Activated B cell treated with CpG ODN at 0.5 μM for 24 hours (primary cell): ENCODE data around the gene ELP4. TPM values are rescaled to one million over a fixed set of nuclear protein-coding genes. Genes with fewer than 3 reads are reported as not detected.

ENCODE experiments used
- ATAC-seq: fragments of 200-7000 bp; cut with Tn5 transposase; one replicate; pipeline ENCODE4 v1.10.0; 2021; ENCODE audit warnings: low read depth, mild to moderate bottlenecking, moderate library complexity
- CTCF ChIA-PET: fragments of 350-600 bp; sonication (Branson Sonifier 250); formaldehyde crosslinking; loops from one replicate; lab custom pipeline; 2021; ENCODE audit warnings: antibody characterized with exemption; lab: Charles Lee
- POLR2A ChIA-PET: fragments of 350-600 bp; sonication (Branson Sonifier 250); formaldehyde crosslinking; loops from one replicate; lab custom pipeline; 2021; ENCODE audit warnings: antibody characterized with exemption; lab: Charles Lee
- DNase-seq: peaks from one replicate; pipeline ENCODE4 v3.0.0; 2022
- H3K27ac Mint-ChIP-seq: one replicate; pipeline ENCODE4 v1.8.0; 2020; ENCODE audit warnings: mixed read lengths
- H3K27me3 Mint-ChIP-seq: one replicate; pipeline ENCODE4 v1.8.0; 2021; ENCODE audit warnings: mixed read lengths
- H3K36me3 Mint-ChIP-seq: one replicate; pipeline ENCODE4 v1.8.0; 2021; ENCODE audit warnings: low read depth, mixed read lengths
- H3K4me1 Mint-ChIP-seq: one replicate; pipeline ENCODE4 v1.8.0; 2021; ENCODE audit warnings: mixed read lengths
- H3K4me3 Mint-ChIP-seq: one replicate; pipeline ENCODE4 v1.8.0; 2020; ENCODE audit warnings: mild to moderate bottlenecking, mixed read lengths
- H3K9me3 Mint-ChIP-seq: one replicate; pipeline ENCODE4 v1.8.0; 2020; ENCODE audit warnings: mixed read lengths
- CTCF ChIP-seq: fragments of 200-600 bp; IDR thresholded peaks from one replicate; pipeline ENCODE4 v1.8.0; 2022; ENCODE audit warnings: antibody characterized with exemption, mild to moderate bottlenecking
- intact Hi-C: fragments of 100-400 bp; cut with micrococcal nuclease; formaldehyde crosslinking; loops from one replicate; pipeline ENCODE4 v1.15.1; 2024
- total RNA-seq: library from RNA; stranded (reverse); gene quantifications from 2 replicates; pipeline ENCODE4 v1.2.3, GENCODE V29; 2022

Gene ELP4
- total RNA-seq, 1 donor from 2014 or later, result 25.5 TPM

- H3K9me3 Mint-ChIP-seq, result no peaks in the 10 kb centered on the region
- ChIA-PET POLR2A (no interaction called here), CTCF (no interaction called here)
- H3K4me1 Mint-ChIP-seq, result no peaks in the 10 kb centered on the region
- intact Hi-C loops, result no loop called here
- H3K36me3 Mint-ChIP-seq, result peaks cover 14% of the 10 kb centered on the region
- H3K27ac Mint-ChIP-seq, result no peak overlapping the region
- TF ChIP-seq CTCF, result no peak
- H3K27me3 Mint-ChIP-seq, result no peaks in the 10 kb centered on the region
- ATAC-seq, result no peak
- no peak overlapping the region for H3K4me3 Mint-ChIP-seq
- no peak for DNase-seq
Measured at GRCh38 chr11:31646216-31646615, 136.6 kb downstream of the ELP4 start.

GRCh38 chr11:31649129-31649966, 139.8 kb downstream of the ELP4 start:
- ATAC-seq, result no peak

GRCh38 chr11:31651208-31651607, 141.6 kb downstream of the ELP4 start:
- H3K4me3 Mint-ChIP-seq, result no peak overlapping the region
- ATAC-seq (no peak), DNase-seq (no peak)
- peaks cover 23% of the 10 kb centered on the region for H3K36me3 Mint-ChIP-seq
- H3K27me3 Mint-ChIP-seq, result no peaks in the 10 kb centered on the region
- H3K27ac Mint-ChIP-seq, result no peak overlapping the region
- CTCF ChIA-PET, result interaction anchor here (1.8 kb wide), 1 partner anchor 11 kb away, joined by 5 read pairs; no protein-coding TSS in a partner anchor
- H3K9me3 Mint-ChIP-seq, result no peaks in the 10 kb centered on the region
- intact Hi-C loops, result no loop called here
- POLR2A ChIA-PET, result no interaction called here
- no peak for TF ChIP-seq CTCF
- H3K4me1 Mint-ChIP-seq, result no peaks in the 10 kb centered on the region

More at GRCh38 chr11:31649129-31649966, 139.8 kb downstream of the ELP4 start:
- no peak for DNase-seq
- no peaks in the 10 kb centered on the region for H3K9me3 Mint-ChIP-seq
- H3K4me1 Mint-ChIP-seq, result no peaks in the 10 kb centered on the region
- no peak overlapping the region for H3K4me3 Mint-ChIP-seq
- CTCF ChIA-PET, result no interaction called here
- TF ChIP-seq CTCF, result no peak
- H3K27ac Mint-ChIP-seq, result no peak overlapping the region
- POLR2A ChIA-PET, result no interaction called here
- intact Hi-C loops, result no loop called here
- no peaks in the 10 kb centered on the region for H3K27me3 Mint-ChIP-seq
- H3K36me3 Mint-ChIP-seq, result peaks cover 21% of the 10 kb centered on the region

GRCh38 chr11:31651822-31652221, 142.3 kb downstream of the ELP4 start:
- no peak overlapping the region for H3K4me3 Mint-ChIP-seq
- CTCF ChIA-PET, result no interaction called here
- POLR2A ChIA-PET, result no interaction called here
- no peaks in the 10 kb centered on the region for H3K27me3 Mint-ChIP-seq
- ATAC-seq (no peak), DNase-seq (no peak)
- intact Hi-C loops, result no loop called here
- peaks cover 23% of the 10 kb centered on the region for H3K36me3 Mint-ChIP-seq
- TF ChIP-seq CTCF, result no peak
- H3K9me3 Mint-ChIP-seq, result no peaks in the 10 kb centered on the region
- H3K4me1 Mint-ChIP-seq, result no peaks in the 10 kb centered on the region
- H3K27ac Mint-ChIP-seq, result no peak overlapping the region

- CTCF ChIA-PET, result no interaction called here
- no peak for ATAC-seq
- intact Hi-C loops, result no loop called here
Measured at GRCh38 chr11:31652528-31652927, 143.0 kb downstream of the ELP4 start.

More at GRCh38 chr11:31652528-31652927, 143.0 kb downstream of the ELP4 start:
- H3K36me3 Mint-ChIP-seq, result peaks cover 23% of the 10 kb centered on the region
- no peaks in the 10 kb centered on the region for H3K4me1 Mint-ChIP-seq
- H3K9me3 Mint-ChIP-seq, result no peaks in the 10 kb centered on the region
- H3K4me3 Mint-ChIP-seq, result no peak overlapping the region
- no peaks in the 10 kb centered on the region for H3K27me3 Mint-ChIP-seq
- POLR2A ChIA-PET, result no interaction called here
- H3K27ac Mint-ChIP-seq, result no peak overlapping the region
- TF ChIP-seq CTCF, result no peak
- no peak for DNase-seq
